T-helper 9 cell (primary cell): ENCODE data around the gene ZBTB17.

Source experiments
- DNase-seq: peaks from one replicate; pipeline ENCODE4 v3.0.0-alpha.2; 2020

The ZBTB17 gene

DNA sequence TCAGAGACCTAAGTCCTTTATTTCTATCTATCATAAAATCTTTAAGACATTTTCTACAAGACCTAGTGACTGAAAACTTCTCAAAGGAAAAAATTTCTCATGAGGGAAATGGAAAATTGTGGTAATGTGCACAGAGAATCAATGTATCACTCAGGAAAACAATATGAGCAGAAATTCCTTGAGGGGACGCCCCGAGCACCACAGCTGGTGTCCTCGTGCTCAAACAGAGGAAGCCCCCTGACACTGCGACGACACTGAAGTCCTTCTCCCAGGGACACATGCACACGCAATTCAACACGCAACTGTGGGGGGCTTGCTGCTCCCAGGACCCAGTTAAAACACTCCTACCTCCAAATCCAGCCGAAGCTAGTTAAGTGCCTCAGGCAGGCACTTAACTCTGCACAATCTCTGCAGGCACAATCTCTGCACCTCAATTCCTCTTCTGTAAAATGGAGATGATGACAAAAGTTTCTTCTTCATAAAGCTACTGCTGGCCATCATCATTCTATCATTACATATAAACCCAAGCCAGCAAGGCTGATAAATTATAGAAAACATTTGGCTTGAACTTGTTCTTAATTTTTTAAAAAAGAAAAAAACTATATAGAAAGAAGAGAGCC, 16.0 kb downstream of the ZBTB17 start:
- DNase-seq = no peak

DNA sequence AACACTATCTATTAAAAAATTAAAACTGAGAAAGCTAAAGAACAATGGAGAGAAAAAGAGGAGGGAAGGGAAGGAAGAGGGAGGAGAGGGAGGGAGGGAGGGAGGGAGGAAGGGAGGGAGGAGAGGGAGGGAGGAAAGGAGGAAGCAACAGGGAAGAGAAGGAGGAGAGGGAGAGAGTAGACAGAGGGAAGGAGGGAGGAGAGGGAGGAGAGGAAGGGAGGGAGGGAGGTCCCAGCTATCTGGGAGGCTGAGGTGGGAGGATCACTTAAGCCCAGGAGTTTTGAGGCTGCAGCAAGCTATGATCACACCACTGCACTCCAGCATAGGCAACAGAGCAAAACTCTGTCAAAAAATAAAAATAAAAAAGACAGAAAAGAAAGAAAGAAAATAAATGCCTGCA, 16.5 kb downstream of the ZBTB17 start:
- DNase-seq = no peak

DNA sequence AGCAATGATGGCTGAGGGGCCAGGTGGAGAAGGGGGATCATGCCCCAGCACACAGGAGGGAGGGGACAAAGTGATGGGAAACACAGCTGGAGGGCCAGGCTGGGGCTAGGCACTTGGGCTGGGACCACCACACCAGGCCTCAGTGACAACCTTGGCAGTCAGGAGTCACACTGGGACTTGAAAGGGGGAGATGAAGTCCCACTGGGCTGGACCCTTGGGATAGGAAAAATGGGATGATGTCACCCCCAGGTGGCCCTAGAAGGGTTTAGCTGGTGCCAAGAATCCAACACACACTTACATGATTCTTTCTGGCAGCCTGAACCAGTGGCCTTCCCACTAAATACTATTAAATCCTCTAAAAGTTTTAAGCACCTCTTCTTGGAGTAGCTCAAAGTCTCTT, 17.1 kb downstream of the ZBTB17 start:
- no peak for DNase-seq

DNA sequence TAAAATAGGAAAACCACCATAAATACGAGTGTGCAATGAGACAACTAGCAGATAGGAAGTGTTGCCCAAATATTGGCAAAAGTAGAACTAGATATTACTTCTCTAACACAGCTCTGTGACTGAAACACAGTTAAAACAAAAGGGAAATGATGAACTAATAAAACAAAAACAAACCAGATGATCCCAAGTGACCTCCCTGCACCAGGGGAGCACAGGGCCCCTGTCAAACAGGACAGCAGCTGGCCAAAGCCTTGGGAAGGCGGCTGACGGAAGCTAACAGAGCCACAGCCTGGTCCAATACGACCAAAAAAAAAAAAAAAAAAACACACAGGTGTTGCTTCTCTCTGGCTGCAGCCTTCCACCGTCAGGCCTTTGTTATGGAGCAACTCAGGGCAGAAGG, 17.8 kb downstream of the ZBTB17 start:
- DNase-seq = no peak

DNA sequence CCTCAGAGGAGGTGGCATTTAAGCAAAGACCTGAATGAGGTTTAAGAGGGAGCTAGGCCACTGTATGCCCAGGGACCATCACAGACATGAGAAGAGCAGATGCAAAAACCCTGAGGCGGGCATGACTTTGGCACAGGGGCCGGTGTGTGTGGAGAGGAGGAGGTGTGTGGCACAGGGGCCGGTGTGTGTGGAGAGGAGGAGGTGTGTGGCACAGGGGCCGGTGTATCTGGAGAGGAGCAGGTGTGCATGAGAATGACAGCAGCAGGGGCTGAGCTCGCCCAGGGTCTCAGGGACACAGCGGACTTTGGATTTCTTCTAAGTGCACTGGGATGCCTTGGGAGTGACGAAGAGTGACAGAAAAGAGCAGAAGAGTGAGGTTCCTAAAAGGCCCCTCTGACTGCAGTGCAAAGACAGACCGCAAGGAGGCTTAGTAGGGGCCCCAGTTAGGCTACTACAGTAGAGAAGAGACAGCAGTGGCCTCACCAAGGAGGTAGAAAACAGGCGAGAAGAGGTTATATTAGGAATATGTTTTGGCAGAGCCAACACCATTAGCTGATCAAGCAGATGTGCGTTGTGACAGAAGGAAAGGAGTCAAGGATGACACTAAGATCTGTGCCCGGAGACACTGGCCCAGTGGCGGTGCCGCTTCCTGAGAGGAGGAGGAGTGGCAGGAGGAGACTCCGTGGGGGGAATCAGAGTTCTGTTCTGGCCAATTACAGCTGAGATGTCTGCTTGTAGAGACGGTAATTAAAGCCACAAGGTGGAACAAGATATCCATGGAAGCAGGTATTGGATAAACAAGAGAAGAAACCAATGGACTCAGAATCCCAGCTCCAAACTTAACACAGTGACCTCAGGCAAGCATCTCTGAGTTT, 18.4 kb downstream of the ZBTB17 start:
- no peak for DNase-seq

DNA sequence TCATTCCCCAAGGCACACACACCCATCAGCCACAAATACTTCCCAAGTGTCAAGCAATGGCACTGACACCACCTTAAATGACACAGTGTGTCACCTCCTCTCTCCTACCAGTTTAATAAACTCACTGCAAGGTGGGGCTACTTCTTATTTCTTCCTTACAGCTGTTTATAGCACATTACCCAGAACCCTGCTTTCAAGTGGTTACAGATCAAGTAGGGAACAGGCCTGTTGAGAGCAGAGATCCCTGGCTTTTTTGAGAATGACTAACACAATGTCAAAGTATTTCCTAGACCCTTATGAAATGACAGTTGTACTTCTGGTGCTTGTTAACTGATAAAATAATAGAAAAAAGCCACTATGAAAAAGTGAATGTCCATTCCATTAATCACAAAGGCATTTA, 19.8 kb downstream of the ZBTB17 start:
- DNase-seq = no peak

DNA sequence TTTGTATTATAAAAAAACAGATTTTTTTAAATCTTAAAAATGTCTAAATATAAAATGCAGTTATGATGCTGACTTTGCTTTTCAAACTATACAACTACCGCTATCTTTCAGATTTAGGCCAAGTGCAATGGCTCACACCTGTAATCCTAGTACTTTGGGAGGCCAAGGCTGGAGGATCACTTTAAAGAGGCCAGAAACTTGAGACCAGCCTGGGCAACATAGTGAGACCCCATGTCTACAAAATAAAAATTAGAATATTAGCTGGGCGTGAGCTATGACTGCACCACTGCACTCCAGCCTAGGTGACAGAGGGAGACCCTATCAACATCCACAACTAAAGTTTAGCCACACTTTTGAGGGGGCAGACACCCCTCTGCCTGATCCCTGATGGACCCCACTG, 20.3 kb downstream of the ZBTB17 start:
- no peak for DNase-seq

DNA sequence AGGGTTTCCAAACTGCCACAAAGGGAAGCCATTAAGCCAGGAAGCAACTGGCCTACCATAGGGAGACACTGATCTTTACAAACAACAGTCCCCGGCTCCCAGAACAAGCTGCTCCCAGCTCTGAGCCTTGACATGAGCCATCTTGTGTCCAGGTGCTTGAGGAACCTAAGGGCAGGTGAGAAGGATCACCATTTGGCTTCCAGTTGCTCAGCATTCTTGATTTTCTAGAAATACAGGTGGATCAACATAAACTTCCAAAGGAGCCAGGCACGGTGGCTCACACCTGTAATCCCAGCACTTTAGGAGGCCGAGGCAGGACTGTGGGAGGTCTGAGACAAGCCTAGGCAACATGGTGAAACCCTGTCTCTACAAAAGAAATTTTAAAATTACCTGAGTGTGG, 21.6 kb downstream of the ZBTB17 start:
- DNase-seq = no peak

DNA sequence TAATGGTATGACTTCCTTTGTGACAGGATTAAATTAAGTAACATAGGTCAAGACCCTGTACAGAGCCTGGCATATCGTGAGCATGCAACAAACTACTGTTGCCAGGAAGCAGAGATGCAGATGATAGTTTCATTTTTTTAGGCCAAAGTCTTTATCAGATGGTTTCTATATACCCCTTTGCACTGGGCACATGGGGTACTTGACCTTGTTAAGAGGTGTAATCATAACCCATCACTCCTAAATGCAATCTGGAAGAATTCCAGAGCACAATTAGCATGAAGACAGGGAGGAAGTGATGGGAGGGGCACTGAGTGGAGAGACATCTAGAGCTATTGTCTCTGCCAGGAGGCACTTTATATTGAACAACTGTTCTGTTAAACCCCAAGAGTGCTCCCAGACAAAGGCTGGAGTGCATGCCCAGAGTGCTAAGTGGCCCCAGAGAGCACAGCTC, 22.1 kb downstream of the ZBTB17 start:
- no peak for DNase-seq

DNA sequence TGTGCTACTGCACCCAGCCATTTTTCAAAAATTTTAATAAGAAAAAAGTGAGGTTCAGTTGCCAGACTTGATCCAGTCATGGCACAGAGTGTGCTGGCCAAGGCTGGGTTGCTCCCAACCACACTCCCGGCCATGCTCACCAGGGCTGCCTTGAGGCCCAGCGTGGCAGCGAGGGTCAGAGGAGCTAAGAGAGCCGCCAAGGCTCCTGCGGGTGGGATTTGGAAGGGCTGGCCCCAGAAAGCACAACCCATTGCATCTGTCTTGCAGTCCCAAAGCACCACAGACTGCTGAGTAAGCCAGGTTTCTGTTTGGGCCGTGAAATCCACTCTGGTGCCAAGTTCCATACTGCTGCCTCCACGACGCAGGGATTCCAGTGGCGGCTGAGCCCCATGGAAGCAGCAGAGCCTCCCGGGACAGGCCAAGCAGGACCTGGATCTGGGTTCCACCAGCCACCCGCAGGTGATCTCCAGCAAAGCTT, 22.6 kb downstream of the ZBTB17 start:
- DNase-seq = no peak

DNA sequence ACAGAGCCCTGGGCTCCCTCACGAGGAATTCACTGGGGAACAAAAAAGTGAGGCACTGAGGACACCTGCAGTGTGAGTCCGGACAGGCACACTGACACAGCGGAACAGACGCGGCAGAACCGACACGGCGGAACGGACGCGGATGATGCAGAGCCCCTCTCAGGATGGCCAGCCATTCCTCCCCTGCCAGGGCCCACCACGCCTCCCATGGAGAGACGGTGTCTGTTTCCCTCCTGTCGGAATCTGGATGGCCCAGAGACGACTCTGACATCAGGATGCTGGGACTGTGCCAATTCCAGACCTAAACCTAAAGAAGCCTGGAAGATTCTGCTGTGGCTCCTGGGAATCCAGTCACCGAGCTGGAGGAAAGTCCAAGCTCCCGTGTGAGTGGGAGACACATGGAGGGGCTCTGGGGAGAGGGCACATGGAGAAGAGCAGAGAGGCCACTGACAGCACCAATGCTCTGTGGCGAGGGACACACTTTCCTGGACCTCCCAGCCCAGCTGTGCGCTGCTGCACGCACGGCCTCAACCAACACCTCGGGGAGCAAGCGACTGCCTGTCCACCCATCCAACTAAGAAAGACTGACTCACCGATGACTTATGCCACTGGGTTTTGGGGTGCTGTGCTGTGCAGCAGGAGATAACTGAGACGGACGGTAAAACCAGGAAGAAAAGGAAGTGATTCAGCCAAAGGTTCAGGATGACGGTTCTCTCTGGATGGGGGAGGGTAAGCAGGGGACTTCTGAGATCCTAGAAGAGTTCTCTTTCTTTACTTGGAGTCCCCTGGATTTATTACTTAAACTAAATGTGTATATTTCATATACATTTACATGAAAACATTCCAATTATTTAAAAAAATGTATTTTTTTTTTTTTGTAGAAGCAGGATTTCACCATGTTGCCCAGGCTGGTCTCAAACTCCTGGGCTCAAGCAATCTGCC, 23.3 kb downstream of the ZBTB17 start:
- no peak for DNase-seq

DNA sequence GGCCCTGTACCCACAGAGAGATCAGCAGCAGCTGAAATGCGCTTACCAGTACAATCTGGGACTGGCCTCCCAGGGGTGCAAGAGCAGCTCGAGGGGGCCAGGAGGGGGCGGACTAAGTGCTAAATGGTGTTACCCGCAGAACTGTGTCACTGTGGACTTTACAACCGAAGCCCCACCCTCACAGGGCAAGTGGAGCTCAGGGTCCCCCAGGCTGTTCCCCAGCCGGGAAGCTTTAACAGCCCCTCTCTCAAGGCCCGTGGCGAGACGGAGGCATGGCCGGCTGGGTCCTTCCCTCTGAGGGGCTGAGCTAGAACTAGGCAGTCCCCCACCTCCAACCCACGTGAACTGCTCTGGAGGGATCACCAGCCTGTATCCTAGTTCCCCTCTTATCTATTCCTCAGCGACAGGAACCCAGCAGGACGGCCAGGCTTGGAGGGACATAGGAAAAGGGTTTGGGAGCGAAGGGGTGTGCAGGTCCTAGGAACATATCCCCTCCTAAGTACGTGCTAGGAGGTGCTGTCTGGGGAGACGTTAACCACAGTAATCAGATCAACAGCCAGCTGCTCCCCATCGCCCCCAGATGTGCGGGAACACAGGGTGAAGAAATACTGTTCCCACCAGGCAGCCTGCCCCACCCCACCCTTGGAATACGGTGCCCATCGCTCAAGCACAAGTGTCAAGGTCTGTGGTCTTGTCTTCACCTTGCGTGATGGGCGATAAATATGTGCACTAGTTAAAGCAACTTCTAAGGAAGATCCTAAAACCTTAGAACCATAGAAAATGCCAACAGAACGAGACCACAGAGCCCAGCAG, 24.4 kb downstream of the ZBTB17 start:
- DNase-seq = no peak

DNA sequence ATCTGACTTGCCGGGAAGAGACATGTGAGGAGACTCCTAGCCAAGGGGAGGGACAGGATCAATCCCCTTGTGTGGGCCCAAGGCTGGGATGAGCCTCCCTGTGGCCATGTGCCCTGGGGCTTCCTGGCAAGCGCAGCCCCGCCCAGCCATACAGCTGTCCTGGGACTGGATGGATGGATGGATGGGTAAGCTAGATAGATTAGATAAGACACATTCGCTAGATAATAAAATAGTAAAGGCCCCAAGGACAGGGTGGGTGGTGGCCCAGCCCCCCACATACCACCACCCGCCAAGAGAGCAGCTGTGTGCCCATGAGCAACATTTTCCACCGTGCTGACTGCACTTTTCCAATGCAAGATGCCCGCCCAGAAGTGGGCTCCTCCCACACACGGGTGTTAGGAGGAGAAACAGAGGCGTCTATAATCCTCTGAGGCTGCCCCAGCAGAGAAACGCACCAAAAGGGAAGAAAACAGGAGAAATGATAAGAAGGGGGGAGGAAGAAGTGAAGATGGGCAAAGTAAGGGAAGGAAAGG, 25.1 kb downstream of the ZBTB17 start:
- DNase-seq = peak; percentile 43

DNA sequence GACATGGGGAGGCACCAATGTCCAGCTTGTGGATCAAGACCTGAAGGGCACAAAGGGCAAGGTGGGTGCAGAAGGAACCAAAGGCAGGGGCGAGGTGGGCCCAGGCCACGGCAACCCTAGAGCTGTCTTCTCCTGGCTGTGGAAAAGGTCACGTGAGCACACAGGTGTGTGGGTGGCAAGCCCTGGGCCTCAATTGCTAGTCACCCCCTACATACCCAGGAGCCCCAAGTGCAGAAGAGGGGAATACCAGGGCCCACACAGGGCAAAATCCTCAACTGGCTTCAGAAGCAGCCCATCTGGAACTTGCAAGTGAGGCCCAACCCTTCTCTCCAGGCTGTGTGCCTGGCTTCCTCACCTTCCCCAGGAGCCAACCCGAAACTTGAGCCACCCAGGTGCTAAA, 25.6 kb downstream of the ZBTB17 start:
- DNase-seq = no peak

DNA sequence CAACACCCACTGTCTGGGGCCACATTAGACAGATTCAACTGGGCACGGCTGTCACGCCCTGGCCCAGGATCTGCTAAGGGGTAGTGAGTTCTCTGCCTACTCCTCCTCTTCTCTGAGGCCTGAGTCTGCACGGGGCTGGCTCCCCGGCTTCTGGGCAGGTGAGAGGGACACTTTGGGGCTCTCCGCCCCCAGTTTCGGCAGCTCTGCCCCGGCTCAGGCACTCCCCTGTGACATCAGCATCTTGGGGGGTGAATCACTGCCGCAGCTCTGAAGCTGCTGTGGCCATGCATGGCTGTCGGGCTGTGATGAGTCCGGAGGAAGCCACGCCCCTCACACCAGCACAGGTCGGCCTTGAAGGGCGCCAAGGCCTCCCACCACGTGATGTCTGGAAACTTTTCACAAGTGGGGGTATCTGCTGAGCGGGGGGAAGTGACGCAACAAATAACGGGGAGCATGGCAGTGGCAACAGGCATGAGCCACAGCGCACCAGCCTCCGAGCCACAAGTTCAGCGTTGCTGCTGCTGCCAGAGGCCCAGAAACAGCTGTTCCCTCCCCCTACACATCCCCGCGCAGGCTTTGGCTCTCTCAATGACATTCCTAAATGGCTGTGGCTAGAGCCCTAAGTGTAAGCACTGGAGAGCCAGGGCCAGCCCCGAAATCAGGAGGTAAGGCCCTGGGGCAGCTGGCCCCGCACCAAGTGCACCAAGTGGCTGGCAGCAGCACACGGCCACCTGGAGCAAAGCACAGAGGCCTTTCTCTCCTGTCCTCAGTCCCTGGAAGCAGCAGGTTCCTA, 26.3 kb downstream of the ZBTB17 start:
- DNase-seq = peak; percentile 89

DNA sequence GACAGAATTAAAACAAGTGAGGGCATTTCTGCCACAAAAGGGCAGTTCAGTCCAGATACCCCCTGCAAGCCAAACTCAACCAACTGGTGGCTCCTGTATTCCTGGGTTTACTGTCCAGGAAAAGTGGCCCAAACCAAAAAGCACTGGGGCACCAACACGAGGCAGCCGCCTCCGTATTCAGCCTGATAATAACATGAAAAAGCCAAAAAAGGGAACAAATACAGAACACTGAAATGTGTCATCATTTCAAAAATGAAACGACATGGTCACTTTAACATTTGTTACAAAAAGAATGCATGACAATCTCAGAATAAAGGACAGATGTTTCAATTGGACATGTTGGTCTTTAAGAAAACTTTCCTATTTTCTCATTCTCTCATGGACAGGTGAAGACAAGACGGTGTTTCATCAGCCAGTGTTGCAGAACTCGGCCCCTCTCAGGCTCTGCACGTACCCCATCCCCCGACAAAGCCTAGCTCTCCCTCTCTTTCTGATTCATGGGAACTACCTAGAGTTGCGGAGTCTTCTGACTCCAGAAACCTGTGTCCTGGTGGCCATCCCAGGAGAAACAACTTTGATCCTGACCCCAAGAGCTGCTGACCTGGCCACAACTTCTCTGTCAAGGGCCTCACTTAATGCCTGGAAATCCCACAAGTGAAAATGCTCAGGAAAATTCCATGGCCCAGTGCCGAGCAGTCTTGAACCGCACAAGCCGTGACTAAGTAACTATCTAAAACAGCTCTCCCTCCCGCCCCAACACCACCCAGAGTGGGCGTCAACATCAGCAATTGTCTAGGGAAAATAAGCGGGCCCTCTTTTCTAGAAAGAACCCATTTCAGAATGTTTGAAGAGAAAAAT, 27.1 kb downstream of the ZBTB17 start:
- DNase-seq = peak; percentile 28

DNA sequence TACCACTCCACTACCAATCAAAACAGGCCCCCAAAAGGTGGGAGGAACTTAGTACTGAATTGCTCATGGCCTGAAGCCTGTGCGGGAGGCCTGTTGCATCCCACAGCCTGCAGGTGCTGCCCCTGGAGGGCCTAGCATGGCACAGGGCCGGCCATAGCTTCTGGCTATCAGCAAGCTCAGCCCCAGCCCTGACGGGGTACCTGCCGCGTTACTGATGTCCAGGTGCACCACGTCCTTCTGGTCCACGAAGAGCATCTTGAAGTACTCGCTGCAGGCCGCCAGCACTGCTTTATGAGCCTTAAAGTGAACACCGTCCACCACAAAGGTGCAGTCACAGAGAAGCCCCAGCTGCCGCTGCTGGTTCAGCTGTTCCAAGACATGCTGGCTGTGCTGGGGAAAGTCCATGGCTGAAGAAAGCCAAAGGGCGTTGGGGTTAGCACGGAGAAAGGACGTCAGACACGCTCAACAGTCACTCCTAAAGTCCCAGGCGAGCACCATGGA, 27.8 kb downstream of the ZBTB17 start:
- DNase-seq = no peak

DNA sequence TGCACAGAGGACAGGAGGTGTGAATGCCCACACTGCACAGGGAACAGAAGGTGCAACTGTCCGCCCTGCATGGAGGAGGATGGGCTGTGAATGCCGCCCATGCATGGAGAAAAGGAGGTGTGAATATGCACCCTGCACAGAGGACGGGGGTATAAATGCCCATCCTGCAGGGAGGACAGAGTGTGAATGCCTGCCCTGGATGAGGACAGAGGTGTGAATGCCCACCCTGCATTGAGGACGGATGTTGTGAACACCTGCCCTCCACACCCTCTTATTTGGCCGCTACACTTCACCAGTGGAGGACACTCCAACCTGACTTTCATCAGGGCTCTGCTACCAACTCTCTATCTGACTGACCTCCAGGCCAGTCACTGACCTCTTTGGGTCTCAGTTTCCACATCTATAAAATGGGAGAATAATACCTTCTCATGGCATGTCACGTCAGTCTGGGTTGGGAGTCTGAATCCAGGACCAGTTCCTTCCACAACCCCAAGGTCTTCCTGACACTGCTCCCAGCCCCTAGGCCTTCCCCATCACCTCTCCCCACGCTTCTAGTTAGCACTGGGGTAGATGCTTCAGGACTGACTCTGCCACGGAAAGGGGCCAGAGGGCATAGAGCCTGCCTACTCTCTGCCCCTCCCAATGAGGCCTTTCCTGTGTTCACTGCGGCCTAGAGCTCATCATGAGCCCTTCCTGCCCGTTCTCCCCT, 28.4 kb downstream of the ZBTB17 start:
- no peak for DNase-seq
